GM12873 (cell line): ENCODE results near the gene NIN.

Experiments
- TF ChIP-seq, protein P1 (sequence below): IDR thresholded peaks from 2 replicates; pipeline ENCODE4 v1.5.1; 2012; ENCODE audit warnings: low read depth, mild to moderate bottlenecking, moderate library complexity, low read length, control low read depth; ENCODE audit not compliant: insufficient read depth; ENCODE audit errors: missing control alignments

The NIN gene

DNA sequence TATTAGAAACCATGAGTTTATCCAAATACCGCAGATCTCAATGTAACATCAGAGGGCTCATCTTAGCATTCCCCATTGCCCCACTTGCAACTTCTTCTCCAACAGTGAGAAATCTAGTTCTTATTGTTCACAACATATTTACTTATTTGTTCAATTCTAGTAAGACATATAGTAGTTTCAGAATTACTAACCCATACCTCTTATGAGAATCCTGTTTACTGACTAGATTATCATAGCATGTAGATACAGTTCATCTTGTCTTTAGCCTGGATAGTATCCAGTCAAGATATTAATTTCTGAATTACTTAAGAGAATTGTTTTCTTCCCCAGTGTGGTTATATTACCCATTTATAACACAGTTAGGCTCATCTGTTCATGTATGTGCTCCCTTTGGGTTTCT, 80.6 kb downstream of the NIN start:
- TF ChIP-seq, protein P1, sequence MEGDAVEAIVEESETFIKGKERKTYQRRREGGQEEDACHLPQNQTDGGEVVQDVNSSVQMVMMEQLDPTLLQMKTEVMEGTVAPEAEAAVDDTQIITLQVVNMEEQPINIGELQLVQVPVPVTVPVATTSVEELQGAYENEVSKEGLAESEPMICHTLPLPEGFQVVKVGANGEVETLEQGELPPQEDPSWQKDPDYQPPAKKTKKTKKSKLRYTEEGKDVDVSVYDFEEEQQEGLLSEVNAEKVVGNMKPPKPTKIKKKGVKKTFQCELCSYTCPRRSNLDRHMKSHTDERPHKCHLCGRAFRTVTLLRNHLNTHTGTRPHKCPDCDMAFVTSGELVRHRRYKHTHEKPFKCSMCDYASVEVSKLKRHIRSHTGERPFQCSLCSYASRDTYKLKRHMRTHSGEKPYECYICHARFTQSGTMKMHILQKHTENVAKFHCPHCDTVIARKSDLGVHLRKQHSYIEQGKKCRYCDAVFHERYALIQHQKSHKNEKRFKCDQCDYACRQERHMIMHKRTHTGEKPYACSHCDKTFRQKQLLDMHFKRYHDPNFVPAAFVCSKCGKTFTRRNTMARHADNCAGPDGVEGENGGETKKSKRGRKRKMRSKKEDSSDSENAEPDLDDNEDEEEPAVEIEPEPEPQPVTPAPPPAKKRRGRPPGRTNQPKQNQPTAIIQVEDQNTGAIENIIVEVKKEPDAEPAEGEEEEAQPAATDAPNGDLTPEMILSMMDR = no peak

DNA sequence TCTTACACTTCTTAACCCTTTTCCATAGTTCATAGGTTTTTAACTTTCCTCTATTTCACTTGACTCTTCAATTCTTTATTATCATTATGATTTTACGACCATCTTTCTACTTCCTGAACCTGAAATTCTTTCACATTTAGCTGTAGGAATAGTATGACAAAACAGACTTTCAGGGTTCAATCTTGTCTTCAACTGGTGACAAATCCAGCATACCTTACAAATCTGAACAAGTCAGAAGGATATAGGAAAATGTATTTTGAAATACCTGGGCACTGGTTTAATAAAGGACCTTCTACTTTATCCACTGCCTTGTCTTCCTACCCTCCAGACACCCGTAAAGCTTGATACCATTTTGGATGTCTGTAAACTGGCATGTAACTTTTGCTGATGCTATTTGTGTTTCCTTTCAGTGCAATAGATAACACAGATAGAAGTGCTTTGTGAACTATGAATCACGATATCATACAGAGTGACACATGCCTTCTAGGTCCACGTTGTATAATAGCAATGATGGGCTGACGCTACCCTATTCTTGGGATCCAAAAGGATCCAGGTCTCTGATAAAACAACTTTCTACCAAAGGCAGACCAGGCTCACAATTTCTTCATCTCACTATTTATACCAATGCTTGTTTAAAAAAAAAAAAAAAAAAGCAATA, 85.4 kb downstream of the NIN start:
- TF ChIP-seq, protein P1 = no peak

GRCh38 chr14:50744231-50744630, 86.7 kb downstream of the NIN start:
- TF ChIP-seq, protein P1 = no peak

DNA sequence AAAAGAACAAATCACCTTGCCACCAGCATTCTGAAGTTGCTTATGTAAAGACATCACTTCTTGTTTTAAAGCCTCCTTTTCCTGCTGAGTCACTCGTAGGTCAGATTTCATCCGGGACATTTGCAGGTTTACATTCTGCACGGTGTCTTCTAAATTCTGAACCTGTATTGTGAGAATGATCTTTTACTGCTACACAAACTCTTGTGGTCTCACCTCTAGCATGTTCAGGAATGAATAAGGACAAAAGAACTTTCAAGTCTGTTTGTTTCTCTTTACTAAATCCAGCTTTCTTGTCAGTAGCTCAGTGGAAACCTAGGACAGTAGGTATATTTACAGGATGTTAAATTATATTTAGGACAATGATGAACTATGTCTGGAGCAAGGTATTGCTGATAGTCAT, 89.4 kb downstream of the NIN start:
- TF ChIP-seq, protein P1 = no peak

GRCh38 chr14:50740856-50741255, 90.1 kb downstream of the NIN start:
- TF ChIP-seq, protein P1 = no peak

DNA sequence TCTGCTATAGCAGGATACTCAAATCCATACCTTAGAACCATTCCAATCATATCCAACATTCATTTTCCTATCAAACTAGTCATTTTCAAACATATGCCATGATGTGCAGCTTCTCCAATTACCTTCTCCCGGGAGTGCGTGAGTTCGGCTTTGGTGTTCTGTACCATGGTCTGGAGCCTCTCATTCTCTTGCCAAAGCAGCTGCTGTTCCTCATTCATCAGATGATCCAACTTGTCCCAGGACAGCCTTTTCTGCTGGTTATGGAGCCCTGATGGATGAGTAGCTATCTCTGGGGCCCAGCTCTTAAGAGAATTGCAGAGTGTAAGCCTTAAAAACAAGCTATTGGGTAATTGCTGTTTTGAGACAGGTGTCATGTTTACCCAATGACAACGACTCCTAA, 91.8 kb downstream of the NIN start:
- TF ChIP-seq, protein P1 = no peak

DNA sequence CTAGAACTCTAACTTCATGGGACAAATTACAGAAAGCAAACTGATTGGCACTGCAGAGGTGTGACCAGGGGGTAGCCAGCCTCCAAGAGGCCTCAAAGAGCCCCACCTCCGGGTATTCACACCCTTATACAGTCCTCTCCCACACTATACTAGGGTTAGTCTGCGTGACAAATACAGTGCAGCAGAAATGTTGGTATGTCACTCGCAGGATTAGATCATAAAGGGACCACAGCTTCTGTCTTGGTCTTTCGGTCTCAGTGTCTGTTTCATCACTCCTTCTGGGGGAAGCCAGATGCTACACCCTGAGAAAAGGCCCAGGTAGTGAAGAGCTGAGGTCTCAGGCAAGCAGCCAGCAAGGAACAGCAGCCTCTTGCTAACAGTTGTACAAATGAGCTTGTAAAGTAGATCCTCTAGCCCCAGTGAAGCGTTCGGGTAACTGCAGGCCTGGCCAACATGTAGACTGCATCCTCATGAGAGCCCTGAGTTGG, 94.0 kb downstream of the NIN start:
- TF ChIP-seq, protein P1 = peak; percentile 16
